H1 (cell line): ENCODE results near the gene SFRP5. TPM values are rescaled to one million over a fixed set of nuclear protein-coding genes. Genes with fewer than 3 reads are reported as not detected.

Experiments used
- polyA plus RNA-seq, 7 experiments: library from polyadenylated mRNA; depleted of rRNA in 3 of 7; stranded (reverse) in 5 of 7; unstranded in 2 of 7; fragments of >200 nt in 5 of 7; fragments of 200-250 nt in 2 of 7; gene quantifications; 1 replicate in 5 of 7; 2 replicates in 1 of 7; 4 replicates in 1 of 7; pipeline versions ENCODE4 v1.2.1 to v1.2.3, GENCODE V29; 2011 to 2013; ENCODE audit warnings: missing spikeins in 2 of 7, mixed read lengths in 2 of 7
- total RNA-seq: library from RNA; stranded (reverse); fragmentation: NEBNext Ultra II Directional; extraction: Animal tissue kit (Norgen Biotek cat#: 25700); gene quantifications from 2 replicates; pipeline ENCODE4 v1.2.1, GENCODE V29; 2021

SFRP5 gene
- total and polyA plus RNA-seq, 2 of the 8 experiments (the other 6 are each of a cell fraction or from before 2014, with no cell fraction given), result 3.9 to 5.9 TPM

Other genes starting within 250 kb of the SFRP5 start
- not detected in 2 replicates for gene ANKRD2, start 199.2 kb downstream of the SFRP5 start, total RNA-seq
- not detected in 2 replicates for gene ANKRD2, start 199.2 kb downstream of the SFRP5 start, polyA plus RNA-seq (2011; rRNA removed)
- gene HOGA1, start 187.6 kb downstream of the SFRP5 start, total RNA-seq, result 0.28 and 0.29 TPM in 2 replicates
- gene HOGA1, start 187.6 kb downstream of the SFRP5 start, polyA plus RNA-seq (2011; rRNA removed), result 0.57 and 1.00 TPM in 2 replicates
- not detected in 2 replicates for gene C10orf62, start 182.3 kb downstream of the SFRP5 start, total RNA-seq
- gene C10orf62, start 182.3 kb downstream of the SFRP5 start, polyA plus RNA-seq (2011; rRNA removed), result 0.05 TPM in 1 of 2 replicates, not detected in the other
- 10.6 and 13.6 TPM in 2 replicates for gene MORN4, start 138.5 kb downstream of the SFRP5 start, total RNA-seq
- 20.2 and 22.0 TPM in 2 replicates for gene MORN4, start 138.5 kb downstream of the SFRP5 start, polyA plus RNA-seq (2011; rRNA removed)
- gene PI4K2A, start 131.3 kb downstream of the SFRP5 start, total RNA-seq, result 21.9 and 22.9 TPM in 2 replicates
- gene PI4K2A, start 131.3 kb downstream of the SFRP5 start, polyA plus RNA-seq (2011; rRNA removed), result 20.7 and 21.9 TPM in 2 replicates
- gene AVPI1, start 84.8 kb downstream of the SFRP5 start, total RNA-seq, result 7.8 and 9.0 TPM in 2 replicates
- 13.5 and 14.5 TPM in 2 replicates for gene AVPI1, start 84.8 kb downstream of the SFRP5 start, polyA plus RNA-seq (2011; rRNA removed)
- 33.1 and 37.3 TPM in 2 replicates for gene MARVELD1, start 58.3 kb downstream of the SFRP5 start, total RNA-seq
- 28.1 and 38.0 TPM in 2 replicates for gene MARVELD1, start 58.3 kb downstream of the SFRP5 start, polyA plus RNA-seq (2011; rRNA removed)
- 19.8 and 22.7 TPM in 2 replicates for gene ZFYVE27, start 34.9 kb downstream of the SFRP5 start, total RNA-seq
- gene ZFYVE27, start 34.9 kb downstream of the SFRP5 start, polyA plus RNA-seq (2011; rRNA removed), result 16.6 and 20.9 TPM in 2 replicates
- gene GOLGA7B, start 77.8 kb upstream of the SFRP5 start, total RNA-seq, result 0.04 TPM in 1 of 2 replicates, not detected in the other
- gene GOLGA7B, start 77.8 kb upstream of the SFRP5 start, polyA plus RNA-seq (2011; rRNA removed), result 0.02 and 0.14 TPM in 2 replicates